GM19452 (cell line): ENCODE results near the gene CAPG.
A peak's percentile ranks its signal among the peaks of the same experiment; 100 is the strongest.

Experiments used
- ATAC-seq: cut with Tn5 transposase; IDR thresholded peaks from one replicate; pipeline ENCODE4 v1.9.1; 2021; ENCODE audit not compliant: unreplicated experiment

CAPG gene

GRCh38 chr2:85439025-85439472, 28.9 kb upstream of the CAPG start:
- ATAC-seq: no peak

- no peak for ATAC-seq
Observed at GRCh38 chr2:85438201-85439024, 28.2 kb upstream of the CAPG start.

GRCh38 chr2:85437488-85438200, 27.5 kb upstream of the CAPG start:
- peak; percentile 91 for ATAC-seq

GRCh38 chr2:85436836-85437487, 26.8 kb upstream of the CAPG start:
- no peak for ATAC-seq

- ATAC-seq: no peak
Observed at GRCh38 chr2:85435981-85436835, 26.0 kb upstream of the CAPG start.

- ATAC-seq: no peak
Observed at GRCh38 chr2:85435220-85435958, 25.2 kb upstream of the CAPG start.

- no peak for ATAC-seq
Observed at GRCh38 chr2:85434696-85435095, 24.5 kb upstream of the CAPG start.

- ATAC-seq: no peak
Observed at GRCh38 chr2:85433511-85434089, 23.4 kb upstream of the CAPG start.

GRCh38 chr2:85431570-85432205, 21.5 kb upstream of the CAPG start:
- no peak for ATAC-seq

- ATAC-seq: no peak
Observed at GRCh38 chr2:85430752-85431569, 20.8 kb upstream of the CAPG start.

- no peak for ATAC-seq
Observed at GRCh38 chr2:85429924-85430289, 19.7 kb upstream of the CAPG start.

- ATAC-seq: no peak
Observed at GRCh38 chr2:85429213-85429923, 19.2 kb upstream of the CAPG start.

- ATAC-seq: no peak
Observed at GRCh38 chr2:85428343-85428881, 18.2 kb upstream of the CAPG start.

GRCh38 chr2:85427300-85427835, 17.2 kb upstream of the CAPG start:
- ATAC-seq: no peak

GRCh38 chr2:85425588-85425987, 15.4 kb upstream of the CAPG start:
- no peak for ATAC-seq

GRCh38 chr2:85423525-85423924, 13.4 kb upstream of the CAPG start:
- ATAC-seq: no peak

- ATAC-seq: no peak
Observed at GRCh38 chr2:85422072-85422457, 11.9 kb upstream of the CAPG start.
